Mesendoderm (in vitro differentiated cells): ENCODE results near the gene ESF1.

Experiments used
- DNase-seq: peaks from one replicate; pipeline ENCODE4 v3.0.0; 2013
- H2AK5ac ChIP-seq: 2 replicates; pipeline ENCODE4 v1.6.1; 2013; ENCODE audit warnings: low read length, inconsistent platforms
- H2BK120ac ChIP-seq: 2 replicates; pipeline ENCODE4 v1.6.1; 2013; ENCODE audit warnings: low read depth, mild to moderate bottlenecking, low read length, moderate library complexity, mixed read lengths
- H2BK15ac ChIP-seq: replicated peaks from 2 replicates; pipeline ENCODE4 v1.6.1; 2013; ENCODE audit warnings: low read depth, mild to moderate bottlenecking, moderate library complexity
- H2BK5ac ChIP-seq: 2 replicates; pipeline ENCODE4 v1.6.1; 2013; ENCODE audit warnings: low read length, inconsistent platforms
- H3K18ac ChIP-seq: 2 replicates; pipeline ENCODE4 v1.6.1; 2013; ENCODE audit warnings: mild to moderate bottlenecking, low read length, mixed read lengths
- H3K23ac ChIP-seq: one replicate; pipeline ENCODE4 v1.6.1; 2013; ENCODE audit warnings: low read length
- H3K27ac ChIP-seq: 2 replicates; pipeline ENCODE4 v1.5.1; 2013; ENCODE audit warnings: low read depth, mild to moderate bottlenecking, inconsistent platforms, low read length, moderate library complexity
- H3K27me3 ChIP-seq: 2 replicates; pipeline ENCODE4 v1.6.1; 2013; ENCODE audit warnings: low read length, control low read depth, mild to moderate bottlenecking, inconsistent platforms; ENCODE audit not compliant: insufficient read depth, poor library complexity
- H3K36me3 ChIP-seq: 2 replicates; pipeline ENCODE4 v1.6.1; 2013; ENCODE audit warnings: low read length, inconsistent platforms; ENCODE audit not compliant: control insufficient read depth, insufficient read depth
- H3K4ac ChIP-seq: one replicate; pipeline ENCODE4 v1.6.1; 2013; ENCODE audit warnings: low read depth, mild to moderate bottlenecking, low read length, moderate library complexity
- H3K4me1 ChIP-seq: 2 replicates; pipeline ENCODE4 v1.6.1; 2013; ENCODE audit warnings: low read depth, low read length, inconsistent platforms; ENCODE audit not compliant: control insufficient read depth
- H3K4me2 ChIP-seq: 2 replicates; pipeline ENCODE4 v1.6.1; 2013; ENCODE audit warnings: low read length
- H3K4me3 ChIP-seq: 2 replicates; pipeline ENCODE4 v1.5.1; 2013; ENCODE audit warnings: mild to moderate bottlenecking, low read length
- H3K56ac ChIP-seq: one replicate; pipeline ENCODE4 v1.6.1; 2013; ENCODE audit warnings: low read length
- H3K79me1 ChIP-seq: 2 replicates; pipeline ENCODE4 v1.6.1; 2013; ENCODE audit warnings: low read length, inconsistent platforms
- H3K79me2 ChIP-seq: 2 replicates; pipeline ENCODE4 v1.6.1; 2013; ENCODE audit warnings: mild to moderate bottlenecking, low read length; ENCODE audit not compliant: control insufficient read depth, insufficient read depth
- H3K9ac ChIP-seq: 2 replicates; pipeline ENCODE4 v1.6.1; 2013; ENCODE audit warnings: low read length, inconsistent platforms
- H4K5ac ChIP-seq: one replicate; pipeline ENCODE4 v1.6.1; 2013; ENCODE audit warnings: low read length
- H4K8ac ChIP-seq: one replicate; pipeline ENCODE4 v1.6.1; 2013; ENCODE audit warnings: low read depth, mild to moderate bottlenecking, control low read depth, low read length, moderate library complexity
- WGBS: extraction: QIAGEN DNeasy Blood & Tissue Kit; methylation state at CpG from one replicate; pipeline ENCODE4 v1.1.7; 2013; ENCODE audit warnings: low lambda C conversion rate, missing lambda C conversion rate; ENCODE audit not compliant: insufficient coverage; ENCODE audit errors: extremely low coverage; 5-methylcytosine and 5-hydroxymethylcytosine counted together

ESF1 gene

DNA sequence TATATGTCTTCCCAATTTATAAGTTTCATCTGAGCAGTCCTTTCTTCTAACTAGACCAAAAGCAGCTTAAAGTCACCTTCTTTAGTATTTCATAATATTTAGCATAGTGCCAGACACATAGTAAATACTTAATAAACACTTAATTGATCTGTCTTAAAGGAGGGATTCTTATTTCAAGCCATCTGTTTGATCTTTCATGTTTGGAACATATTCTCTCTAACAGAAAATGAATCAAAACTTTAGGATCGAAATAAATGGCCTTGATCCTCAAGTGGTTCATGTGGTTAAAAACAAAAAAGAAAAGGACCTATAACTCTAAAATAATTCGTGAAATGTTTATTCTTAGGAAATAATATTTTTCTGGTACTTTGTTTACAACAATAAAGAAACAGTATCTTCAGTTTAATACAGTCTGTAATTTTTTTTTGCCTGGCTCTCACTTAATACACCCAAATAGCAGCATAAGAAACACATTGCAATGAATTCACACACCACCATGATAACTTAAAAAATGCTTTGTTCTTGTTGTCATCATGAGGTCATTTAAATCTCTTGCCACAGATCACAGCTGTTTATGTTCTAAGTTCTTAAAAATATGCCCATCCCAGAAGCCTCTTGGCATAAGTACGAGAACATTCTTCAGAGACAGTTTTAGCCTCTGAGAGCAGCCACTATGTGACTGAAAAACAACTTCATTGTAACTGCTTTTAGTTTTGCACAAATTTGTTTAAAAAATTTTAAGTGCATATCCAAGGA, 48.1 kb downstream of the ESF1 start:
- H3K79me2 ChIP-seq, result no peaks in the 10 kb centered on the region
- no peak overlapping the region for H2AK5ac ChIP-seq
- no peak overlapping the region for H4K5ac ChIP-seq
- no peak overlapping the region for H3K4me2 ChIP-seq
- no peak overlapping the region for H3K4me3 ChIP-seq
- no peak overlapping the region for H2BK15ac ChIP-seq
- peaks cover 4% of the 10 kb centered on the region for H3K79me1 ChIP-seq
- H3K23ac ChIP-seq, result no peak overlapping the region
- DNase-seq, result no peak
- no peak overlapping the region for H3K27ac ChIP-seq
- H3K9ac ChIP-seq, result no peak overlapping the region
- no peaks in the 10 kb centered on the region for H3K27me3 ChIP-seq
- no peak overlapping the region for H3K56ac ChIP-seq
- H2BK120ac ChIP-seq, result no peak overlapping the region
- H3K4me1 ChIP-seq, result no peaks in the 10 kb centered on the region
- no peak overlapping the region for H3K4ac ChIP-seq
- WGBS, result no CpG with 5 or more reads among the region's 3 CpGs
- no peak overlapping the region for H2BK5ac ChIP-seq
- peaks cover 2% of the 10 kb centered on the region for H3K36me3 ChIP-seq
- H3K18ac ChIP-seq, result no peak overlapping the region
- H4K8ac ChIP-seq, result no peak overlapping the region

DNA sequence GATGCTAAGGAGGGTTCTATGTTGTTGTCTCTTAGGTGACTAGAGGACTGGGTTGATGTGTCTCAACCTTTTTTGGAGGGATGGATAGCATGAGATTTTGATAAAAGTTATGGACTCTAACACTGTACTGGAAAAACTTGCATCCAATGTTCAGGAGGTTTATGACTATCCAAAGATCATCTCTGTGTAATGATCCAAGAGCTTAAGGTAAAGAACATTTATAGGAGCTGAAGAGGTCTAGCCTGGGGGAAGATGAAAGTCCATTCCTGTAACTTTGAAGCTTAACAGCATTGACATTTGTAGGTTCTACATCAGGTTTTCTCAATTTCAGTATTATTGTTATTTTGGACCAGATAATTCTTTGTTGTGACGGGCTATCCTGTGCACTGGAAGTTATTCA, 48.9 kb downstream of the ESF1 start:
- Histone ChIP-seq H3K36me3 (peaks cover 3% of the 10 kb centered on the region), H3K27ac (no peak overlapping the region), H3K4me1 (no peaks in the 10 kb centered on the region), H3K4ac (no peak overlapping the region), H3K27me3 (no peaks in the 10 kb centered on the region), H3K79me1 (peaks cover 2% of the 10 kb centered on the region), H4K5ac (no peak overlapping the region), H3K79me2 (no peaks in the 10 kb centered on the region), H3K18ac (no peak overlapping the region), H4K8ac (no peak overlapping the region), H3K4me3 (no peak overlapping the region), H3K23ac (no peak overlapping the region), H2BK15ac (no peak overlapping the region), H3K4me2 (no peak overlapping the region), H2BK120ac (no peak overlapping the region), H3K9ac (no peak overlapping the region), H2AK5ac (no peak overlapping the region), H2BK5ac (no peak overlapping the region), H3K56ac (no peak overlapping the region)
- no CpG with 5 or more reads among the region's 1 CpG for WGBS
- DNase-seq, result no peak

DNA sequence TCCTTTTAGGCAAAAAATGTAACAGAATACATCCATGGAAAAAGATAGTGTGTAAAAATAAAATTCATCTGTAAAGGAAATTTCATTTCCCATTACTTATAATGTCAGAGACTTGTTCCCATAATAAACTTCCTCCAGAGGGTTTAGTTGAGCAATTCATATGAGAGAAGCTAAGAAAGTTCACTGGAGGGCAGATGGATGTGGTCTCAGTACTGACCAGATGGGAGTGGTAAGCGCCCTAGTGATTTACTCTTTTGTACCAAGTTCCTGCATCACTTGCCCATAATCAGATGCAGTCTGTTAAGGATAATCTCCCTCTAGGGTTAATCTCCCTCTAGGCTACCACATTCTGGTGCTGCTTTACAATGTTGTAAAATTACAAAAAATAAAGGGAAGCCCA, 61.7 kb downstream of the ESF1 start:
- Histone ChIP-seq H2BK15ac (no peak overlapping the region), H3K27me3 (no peaks in the 10 kb centered on the region), H3K4me1 (no peaks in the 10 kb centered on the region), H2AK5ac (no peak overlapping the region), H3K36me3 (peaks cover 2% of the 10 kb centered on the region), H3K9ac (no peak overlapping the region), H3K18ac (no peak overlapping the region), H3K23ac (no peak overlapping the region), H3K79me1 (peaks cover 4% of the 10 kb centered on the region), H3K4me3 (no peak overlapping the region), H3K4me2 (no peak overlapping the region), H3K4ac (no peak overlapping the region), H3K56ac (no peak overlapping the region), H4K8ac (no peak overlapping the region), H2BK120ac (no peak overlapping the region), H3K27ac (no peak overlapping the region), H2BK5ac (no peak overlapping the region), H3K79me2 (no peaks in the 10 kb centered on the region), H4K5ac (no peak overlapping the region)
- no CpG with 5 or more reads among the region's 1 CpG for WGBS
- DNase-seq, result no peak

DNA sequence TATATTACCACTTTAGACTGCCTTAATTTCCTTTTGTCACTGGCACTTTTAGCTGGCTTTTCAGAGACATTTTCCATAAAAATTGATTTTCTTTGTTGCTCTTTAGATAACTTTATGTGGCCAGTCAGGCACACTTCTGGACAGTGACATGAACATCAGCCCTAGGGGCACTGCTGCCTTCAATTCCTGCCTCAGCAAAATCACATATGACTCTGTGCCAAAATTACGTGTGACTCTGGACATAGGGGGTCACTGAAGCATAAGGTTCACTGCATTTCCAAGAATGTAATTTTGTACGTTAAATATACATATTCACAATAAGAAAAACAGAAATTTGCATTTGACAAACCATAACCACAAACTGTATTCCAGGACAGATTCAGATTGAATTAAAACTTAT, 66.5 kb downstream of the ESF1 start:
- H2BK120ac ChIP-seq, result no peak overlapping the region
- no peak overlapping the region for H3K23ac ChIP-seq
- no peak overlapping the region for H3K9ac ChIP-seq
- H3K79me2 ChIP-seq, result no peaks in the 10 kb centered on the region
- H3K79me1 ChIP-seq, result peaks cover 4% of the 10 kb centered on the region
- no CpG with 5 or more reads among the region's 2 CpGs for WGBS
- DNase-seq, result no peak
- H3K56ac ChIP-seq, result no peak overlapping the region
- H3K4me2 ChIP-seq, result no peak overlapping the region
- no peak overlapping the region for H2BK5ac ChIP-seq
- no peak overlapping the region for H3K4me3 ChIP-seq
- no peak overlapping the region for H2AK5ac ChIP-seq
- H4K8ac ChIP-seq, result no peak overlapping the region
- H3K27ac ChIP-seq, result no peak overlapping the region
- peaks cover 10% of the 10 kb centered on the region for H3K36me3 ChIP-seq
- no peaks in the 10 kb centered on the region for H3K27me3 ChIP-seq
- no peak overlapping the region for H2BK15ac ChIP-seq
- no peak overlapping the region for H3K4ac ChIP-seq
- no peaks in the 10 kb centered on the region for H3K4me1 ChIP-seq
- no peak overlapping the region for H3K18ac ChIP-seq
- no peak overlapping the region for H4K5ac ChIP-seq

DNA sequence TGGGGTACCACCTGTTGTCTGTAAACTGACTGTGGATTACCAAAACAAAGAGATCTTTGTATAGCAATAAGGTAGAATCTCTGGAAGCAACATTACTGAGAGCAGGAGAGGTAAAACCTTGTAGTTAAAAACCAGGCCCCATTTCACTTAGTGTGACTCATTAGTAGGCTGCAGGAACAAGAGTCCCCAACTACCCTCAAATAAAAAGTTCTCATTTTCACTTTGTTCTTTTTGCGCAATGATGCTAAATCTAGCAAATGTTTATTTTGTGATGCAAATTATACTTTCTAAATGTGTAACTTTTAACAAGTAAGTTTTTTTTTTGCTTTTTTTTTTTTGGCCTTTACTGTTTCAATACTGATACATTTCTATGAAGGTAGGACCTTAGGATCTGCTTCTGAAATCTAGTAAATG, 67.1 kb downstream of the ESF1 start:
- Histone ChIP-seq H3K27me3 (no peaks in the 10 kb centered on the region), H3K4me3 (no peak overlapping the region), H3K4me1 (no peaks in the 10 kb centered on the region), H3K79me1 (peaks cover 4% of the 10 kb centered on the region), H2AK5ac (no peak overlapping the region), H3K9ac (no peak overlapping the region), H3K23ac (no peak overlapping the region), H3K4ac (no peak overlapping the region), H3K56ac (no peak overlapping the region), H2BK15ac (no peak overlapping the region), H4K8ac (no peak overlapping the region), H2BK120ac (no peak overlapping the region), H3K36me3 (peaks cover 10% of the 10 kb centered on the region), H2BK5ac (no peak overlapping the region), H3K27ac (no peak overlapping the region), H3K18ac (no peak overlapping the region), H4K5ac (no peak overlapping the region), H3K79me2 (no peaks in the 10 kb centered on the region), H3K4me2 (no peak overlapping the region)
- WGBS, result no CpG with 5 or more reads among the region's 1 CpG
- DNase-seq, result no peak

DNA sequence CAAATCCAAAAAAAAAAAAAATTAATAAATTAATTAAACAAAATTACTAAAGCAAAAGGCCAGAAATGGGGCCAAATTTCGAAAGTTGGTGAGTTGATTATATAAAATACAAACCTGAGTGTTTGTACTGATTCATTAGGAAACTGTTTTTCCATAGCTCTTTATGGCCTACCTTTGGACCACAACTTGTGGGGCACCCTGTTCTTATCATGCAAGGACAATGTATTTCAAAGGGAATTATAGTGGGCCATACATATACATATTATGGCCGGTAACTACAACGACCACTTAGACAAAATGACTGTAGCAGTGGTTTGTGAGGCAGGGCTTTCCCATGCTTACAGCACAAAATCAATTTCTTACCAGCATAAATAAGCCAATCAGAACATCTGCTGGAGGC, 69.5 kb downstream of the ESF1 start:
- Histone ChIP-seq H3K4ac (no peak overlapping the region), H3K9ac (no peak overlapping the region), H3K4me1 (no peaks in the 10 kb centered on the region), H3K18ac (no peak overlapping the region), H3K56ac (no peak overlapping the region), H3K27me3 (no peaks in the 10 kb centered on the region), H3K4me3 (no peak overlapping the region), H3K36me3 (peaks cover 8% of the 10 kb centered on the region), H3K23ac (no peak overlapping the region), H2BK5ac (no peak overlapping the region), H4K5ac (no peak overlapping the region), H2AK5ac (no peak overlapping the region), H4K8ac (no peak overlapping the region), H3K79me1 (peaks cover 2% of the 10 kb centered on the region), H3K4me2 (no peak overlapping the region), H2BK120ac (no peak overlapping the region), H3K79me2 (no peaks in the 10 kb centered on the region), H2BK15ac (no peak overlapping the region), H3K27ac (no peak overlapping the region)
- no CpG with 5 or more reads among the region's 3 CpGs for WGBS
- no peak for DNase-seq
